ENCODE results near the gene NFIC. TPM values are rescaled to one million over a fixed set of nuclear protein-coding genes. Genes with fewer than 3 reads are reported as not detected.
"Not testable (repeated sequence)": the region's sequence is repeated elsewhere in the genome, so short reads cannot be mapped to it uniquely, and the experiment has no call there.

Gene NFIC
- total RNA-seq, 1 experiment from 2014 or later = 23.1 TPM

GRCh38 chr19:3336680-3337523 lies 29.5 kb upstream of the NFIC start:
- no peak for DNase-seq (ENCODE audit: low spot score)

GRCh38 chr19:3338541-3339181 lies 27.7 kb upstream of the NFIC start:
- peak; percentile 48 for DNase-seq (ENCODE audit: low spot score)

- DNase-seq (ENCODE audit: low spot score) = no peak
Measured at GRCh38 chr19:3340340-3340739, 26.0 kb upstream of the NFIC start.

- no peak for DNase-seq (ENCODE audit: low spot score)
Measured at GRCh38 chr19:3342246-3342645, 24.1 kb upstream of the NFIC start.

GRCh38 chr19:3342962-3343361 lies 23.4 kb upstream of the NFIC start:
- DNase-seq (ENCODE audit: low spot score) = not testable (repeated sequence)

- peak; percentile 71 for DNase-seq (ENCODE audit: low spot score)
Measured at GRCh38 chr19:3343619-3344502, 22.5 kb upstream of the NFIC start.

- no peak for DNase-seq (ENCODE audit: low spot score)
Measured at GRCh38 chr19:3344608-3345598, 21.5 kb upstream of the NFIC start.

- no peak for DNase-seq (ENCODE audit: low spot score)
Measured at GRCh38 chr19:3345850-3346460, 20.4 kb upstream of the NFIC start.

GRCh38 chr19:3346677-3347353 lies 19.6 kb upstream of the NFIC start:
- DNase-seq (ENCODE audit: low spot score) = no peak

GRCh38 chr19:3348042-3348441 lies 18.3 kb upstream of the NFIC start:
- no peak for DNase-seq (ENCODE audit: low spot score)

- DNase-seq (ENCODE audit: low spot score) = not testable (repeated sequence)
Measured at GRCh38 chr19:3348469-3348868, 17.9 kb upstream of the NFIC start.

- peak; percentile 45 for DNase-seq (ENCODE audit: low spot score)
Measured at GRCh38 chr19:3350014-3350663, 16.2 kb upstream of the NFIC start.

- no peak for DNase-seq (ENCODE audit: low spot score)
Measured at GRCh38 chr19:3351702-3352447, 14.5 kb upstream of the NFIC start.

- DNase-seq (ENCODE audit: low spot score) = no peak
Measured at GRCh38 chr19:3353493-3353892, 12.9 kb upstream of the NFIC start.

GRCh38 chr19:3356805-3357204 lies 9.6 kb upstream of the NFIC start:
- no peak for DNase-seq (ENCODE audit: low spot score)

- no peak for DNase-seq (ENCODE audit: low spot score)
Measured at GRCh38 chr19:3357271-3357991, 9.0 kb upstream of the NFIC start.

- DNase-seq (ENCODE audit: low spot score) = no peak
Measured at GRCh38 chr19:3357992-3358688, 8.2 kb upstream of the NFIC start.
